Rectal smooth muscle tissue (tissue), 1 donor: ENCODE measurements around the gene VIL1.

ENCODE experiments used
- H3K27ac ChIP-seq: one replicate; pipeline ENCODE4 v1.7.0; 2013; ENCODE audit warnings: low read depth, low read length, inconsistent platforms
- H3K27me3 ChIP-seq: one replicate; pipeline ENCODE4 v1.7.0; 2013; ENCODE audit warnings: low read length; ENCODE audit not compliant: control insufficient read depth, insufficient read depth
- H3K36me3 ChIP-seq: one replicate; pipeline ENCODE4 v1.7.0; 2013; ENCODE audit warnings: low read length; ENCODE audit not compliant: control insufficient read depth, insufficient read depth
- H3K4me1 ChIP-seq: one replicate; pipeline ENCODE4 v1.7.0; 2013; ENCODE audit warnings: low read length; ENCODE audit not compliant: control insufficient read depth, insufficient read depth
- H3K4me3 ChIP-seq: one replicate; pipeline ENCODE4 v1.7.0; 2013; ENCODE audit warnings: low read length
- H3K9ac ChIP-seq: one replicate; pipeline ENCODE4 v1.7.0; 2013; ENCODE audit warnings: low read length

Gene VIL1

GRCh38 chr2:218444692-218445357 lies 25.9 kb downstream of the VIL1 start:
- Histone ChIP-seq H3K36me3 (no peaks in the 10 kb centered on the region), H3K27ac (no peak overlapping the region), H3K27me3 (no peaks in the 10 kb centered on the region), H3K4me3 (no peak overlapping the region), H3K4me1 (no peaks in the 10 kb centered on the region), H3K9ac (no peak overlapping the region)

DNA sequence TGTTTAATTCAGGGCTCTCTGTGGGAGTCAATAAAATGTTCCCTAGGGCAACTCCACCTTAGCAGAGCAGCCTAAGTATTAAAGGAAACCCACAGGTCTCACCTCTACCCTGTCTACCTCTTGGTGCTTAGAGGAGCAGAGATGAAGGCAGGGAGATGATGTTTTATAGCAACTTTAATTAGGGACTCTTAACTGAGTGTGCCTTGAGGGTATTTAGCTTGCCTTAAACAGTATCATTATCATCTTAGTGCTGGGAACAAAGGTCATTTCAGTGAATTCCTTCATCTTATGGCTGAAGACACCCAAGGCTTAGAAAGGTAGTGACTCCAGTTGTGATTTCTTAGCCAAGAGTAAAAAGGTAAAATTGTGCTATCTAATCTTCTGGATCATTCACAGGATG lies 26.7 kb downstream of the VIL1 start:
- Histone ChIP-seq H3K36me3 (no peaks in the 10 kb centered on the region), H3K27me3 (no peaks in the 10 kb centered on the region), H3K4me1 (no peaks in the 10 kb centered on the region), H3K27ac (no peak overlapping the region), H3K9ac (no peak overlapping the region), H3K4me3 (no peak overlapping the region)

DNA sequence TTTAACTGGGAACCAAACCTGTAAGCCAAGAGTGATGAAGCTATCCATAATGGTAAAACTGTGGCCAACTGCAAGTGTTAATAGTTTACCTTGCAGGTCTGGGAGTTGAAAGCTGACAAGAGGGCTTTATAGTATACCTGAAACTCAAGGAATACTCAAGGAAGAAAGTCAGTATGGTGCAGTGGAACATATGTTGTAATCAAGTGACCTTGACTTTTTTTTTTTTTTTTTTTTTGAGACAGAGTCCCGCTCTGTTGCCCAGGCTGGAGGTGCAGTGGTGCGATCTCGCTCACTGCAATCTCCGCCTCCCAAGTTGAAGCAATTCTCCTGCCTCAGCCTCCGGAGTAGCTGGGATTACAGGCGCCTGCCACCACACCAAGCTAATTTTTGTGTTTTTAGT lies 27.6 kb downstream of the VIL1 start:
- no peak overlapping the region for H3K27ac ChIP-seq
- H3K4me1 ChIP-seq: no peaks in the 10 kb centered on the region
- no peaks in the 10 kb centered on the region for H3K36me3 ChIP-seq
- no peaks in the 10 kb centered on the region for H3K27me3 ChIP-seq
- no peak overlapping the region for H3K4me3 ChIP-seq
- no peak overlapping the region for H3K9ac ChIP-seq

DNA sequence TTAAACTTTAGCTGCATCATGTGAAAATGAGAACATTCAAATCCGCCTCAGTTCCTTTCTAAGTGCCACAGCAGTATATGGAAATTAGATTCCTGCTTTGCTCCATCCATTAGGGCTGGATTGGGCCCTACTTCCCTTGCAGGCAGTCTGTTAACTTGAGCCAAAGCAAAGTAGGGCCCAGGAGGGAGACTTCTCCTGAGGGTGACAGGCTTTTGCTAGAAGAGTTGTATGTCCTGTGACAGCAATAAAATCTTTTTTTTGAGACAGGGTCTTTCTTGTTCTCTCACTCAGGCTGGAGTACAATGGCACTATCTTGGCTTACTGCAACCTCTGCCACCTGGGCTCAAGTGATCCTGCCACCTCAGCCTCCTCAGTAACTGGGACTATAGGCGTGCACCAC lies 28.1 kb downstream of the VIL1 start:
- Histone ChIP-seq H3K4me3 (no peak overlapping the region), H3K4me1 (no peaks in the 10 kb centered on the region), H3K27me3 (no peaks in the 10 kb centered on the region), H3K36me3 (no peaks in the 10 kb centered on the region), H3K9ac (no peak overlapping the region), H3K27ac (no peak overlapping the region)

DNA sequence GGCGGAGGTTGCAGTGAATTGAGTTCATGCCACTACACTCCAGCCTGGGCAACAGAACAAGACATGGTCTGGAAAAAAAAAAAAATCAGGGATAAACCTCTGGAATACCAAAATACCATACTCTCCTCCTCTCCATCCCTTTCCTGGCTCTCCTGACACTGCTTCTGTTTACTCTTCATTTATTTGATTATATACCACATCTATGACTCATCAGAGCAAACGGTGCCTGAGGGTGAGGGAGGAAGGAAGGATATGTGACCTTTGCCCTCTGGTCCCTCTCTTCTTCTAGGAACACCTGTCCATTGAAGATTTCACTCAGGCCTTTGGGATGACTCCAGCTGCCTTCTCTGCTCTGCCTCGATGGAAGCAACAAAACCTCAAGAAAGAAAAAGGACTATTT lies 30.0 kb downstream of the VIL1 start:
- no peaks in the 10 kb centered on the region for H3K36me3 ChIP-seq
- no peak overlapping the region for H3K4me3 ChIP-seq
- H3K9ac ChIP-seq: no peak overlapping the region
- no peaks in the 10 kb centered on the region for H3K4me1 ChIP-seq
- H3K27ac ChIP-seq: no peak overlapping the region
- no peaks in the 10 kb centered on the region for H3K27me3 ChIP-seq

DNA sequence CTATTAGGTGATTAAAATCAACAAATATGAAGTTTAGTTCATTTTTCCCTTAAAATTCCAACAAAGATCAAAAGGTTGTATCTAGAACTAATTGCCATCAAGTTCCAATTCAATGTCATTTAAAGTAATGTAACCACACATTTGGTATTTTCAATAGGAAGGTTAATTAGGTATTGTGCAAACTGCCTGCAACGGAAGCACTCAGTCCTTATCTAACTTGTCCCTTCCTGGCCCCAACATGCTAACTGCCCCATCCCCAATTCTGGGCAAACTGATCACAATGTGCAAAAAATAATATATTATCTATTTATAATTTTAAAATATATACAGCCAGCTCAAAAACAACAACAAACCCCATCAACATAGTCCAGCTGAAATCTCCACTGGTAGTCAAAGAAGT lies 33.2 kb downstream of the VIL1 start:
- Histone ChIP-seq H3K4me1 (no peaks in the 10 kb centered on the region), H3K27ac (no peak overlapping the region), H3K27me3 (no peaks in the 10 kb centered on the region), H3K4me3 (no peak overlapping the region), H3K9ac (no peak overlapping the region), H3K36me3 (peaks cover 10% of the 10 kb centered on the region)

GRCh38 chr2:218456849-218457248 lies 37.9 kb downstream of the VIL1 start:
- peaks cover 12% of the 10 kb centered on the region for H3K36me3 ChIP-seq
- no peaks in the 10 kb centered on the region for H3K27me3 ChIP-seq
- H3K27ac ChIP-seq: no peak overlapping the region
- H3K4me3 ChIP-seq: no peak overlapping the region
- H3K4me1 ChIP-seq: no peaks in the 10 kb centered on the region
- H3K9ac ChIP-seq: no peak overlapping the region

GRCh38 chr2:218458598-218458997 lies 39.7 kb downstream of the VIL1 start:
- Histone ChIP-seq H3K4me3 (no peak overlapping the region), H3K27me3 (no peaks in the 10 kb centered on the region), H3K4me1 (no peaks in the 10 kb centered on the region), H3K36me3 (peaks cover 12% of the 10 kb centered on the region), H3K9ac (no peak overlapping the region), H3K27ac (no peak overlapping the region)

- no peak overlapping the region for H3K27ac ChIP-seq
- H3K4me1 ChIP-seq: no peaks in the 10 kb centered on the region
- no peak overlapping the region for H3K9ac ChIP-seq
- no peaks in the 10 kb centered on the region for H3K36me3 ChIP-seq
- no peak overlapping the region for H3K4me3 ChIP-seq
- no peaks in the 10 kb centered on the region for H3K27me3 ChIP-seq
Measured at GRCh38 chr2:218465987-218466633, 47.2 kb downstream of the VIL1 start.

GRCh38 chr2:218470448-218470847 lies 51.5 kb downstream of the VIL1 start:
- no peaks in the 10 kb centered on the region for H3K4me1 ChIP-seq
- H3K27ac ChIP-seq: no peak overlapping the region
- H3K27me3 ChIP-seq: no peaks in the 10 kb centered on the region
- H3K4me3 ChIP-seq: no peak overlapping the region
- H3K36me3 ChIP-seq: no peaks in the 10 kb centered on the region
- no peak overlapping the region for H3K9ac ChIP-seq

DNA sequence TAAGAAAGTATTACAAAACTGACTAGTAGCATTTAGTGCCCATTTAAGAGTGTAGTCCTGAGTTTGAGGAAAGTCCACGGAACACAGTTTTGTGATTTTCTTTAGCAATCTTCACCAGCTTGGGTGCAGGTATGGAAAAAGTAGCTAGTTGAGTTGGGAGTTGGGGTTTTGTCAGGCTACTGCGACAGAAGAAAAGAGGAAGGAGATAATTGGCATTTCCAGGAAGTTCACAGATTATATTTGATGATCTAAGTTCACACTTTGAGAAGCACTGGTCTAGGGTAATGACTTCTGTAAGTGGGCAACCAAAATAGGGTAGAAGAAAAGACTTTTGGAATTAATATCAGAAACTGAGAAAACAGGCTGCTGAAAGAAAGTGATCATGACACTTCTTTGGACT lies 52.1 kb downstream of the VIL1 start:
- H3K9ac ChIP-seq: no peak overlapping the region
- H3K27me3 ChIP-seq: no peaks in the 10 kb centered on the region
- H3K4me1 ChIP-seq: no peaks in the 10 kb centered on the region
- no peak overlapping the region for H3K4me3 ChIP-seq
- H3K36me3 ChIP-seq: no peaks in the 10 kb centered on the region
- H3K27ac ChIP-seq: no peak overlapping the region

DNA sequence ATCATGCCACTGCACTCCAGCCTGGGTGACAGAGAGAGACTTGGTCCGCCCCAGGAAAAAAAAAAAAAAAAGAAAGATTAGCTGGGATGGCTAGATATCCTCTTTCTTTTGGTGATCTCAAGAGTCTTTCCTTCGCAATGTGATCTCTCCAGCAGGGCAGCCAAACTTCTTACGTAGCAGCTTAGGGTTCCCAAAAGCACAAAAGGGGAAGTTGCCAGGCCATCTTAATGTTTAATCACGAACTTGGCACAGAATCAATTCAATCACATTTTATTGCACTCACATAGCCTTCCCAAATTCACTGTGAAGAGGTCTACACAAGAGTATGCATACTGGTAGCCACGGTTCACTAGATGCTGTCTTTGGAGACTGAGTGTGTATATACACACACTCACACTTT lies 53.1 kb downstream of the VIL1 start:
- no peak overlapping the region for H3K27ac ChIP-seq
- H3K36me3 ChIP-seq: no peaks in the 10 kb centered on the region

DNA sequence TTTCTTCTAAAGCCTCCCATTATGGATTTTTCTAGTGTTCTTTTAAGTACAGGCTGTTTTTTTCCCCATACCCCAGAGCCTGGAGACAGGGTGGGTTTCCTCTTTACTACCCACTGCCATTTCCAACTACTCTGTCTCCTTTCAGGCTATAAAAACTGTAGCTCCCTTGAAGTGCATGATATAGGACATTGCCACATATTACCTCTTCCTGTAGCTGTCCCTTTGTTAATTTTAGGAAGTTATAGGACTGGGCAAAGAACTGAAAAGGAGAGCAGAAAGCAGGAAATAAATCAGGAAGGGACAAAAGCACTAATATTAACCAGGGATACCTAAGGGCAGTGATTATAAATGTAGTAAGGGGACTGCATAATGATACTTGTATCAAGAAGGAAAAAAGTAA lies 54.1 kb downstream of the VIL1 start:
- no peak overlapping the region for H3K27ac ChIP-seq
- no peaks in the 10 kb centered on the region for H3K4me1 ChIP-seq
- H3K4me3 ChIP-seq: no peak overlapping the region
- no peak overlapping the region for H3K9ac ChIP-seq
- H3K36me3 ChIP-seq: peaks cover under 1% of the 10 kb centered on the region
- H3K27me3 ChIP-seq: no peaks in the 10 kb centered on the region

More for the DNA sequence above, 53.1 kb downstream of the VIL1 start:
- Histone ChIP-seq H3K4me3 (no peak overlapping the region), H3K9ac (no peak overlapping the region), H3K27me3 (no peaks in the 10 kb centered on the region), H3K4me1 (no peaks in the 10 kb centered on the region)
